Measurements from ENCODE around the gene PLCH2. TPM values are rescaled to one million over a fixed set of nuclear protein-coding genes. Genes with fewer than 3 reads are reported as not detected.

Gene PLCH2, protein sequence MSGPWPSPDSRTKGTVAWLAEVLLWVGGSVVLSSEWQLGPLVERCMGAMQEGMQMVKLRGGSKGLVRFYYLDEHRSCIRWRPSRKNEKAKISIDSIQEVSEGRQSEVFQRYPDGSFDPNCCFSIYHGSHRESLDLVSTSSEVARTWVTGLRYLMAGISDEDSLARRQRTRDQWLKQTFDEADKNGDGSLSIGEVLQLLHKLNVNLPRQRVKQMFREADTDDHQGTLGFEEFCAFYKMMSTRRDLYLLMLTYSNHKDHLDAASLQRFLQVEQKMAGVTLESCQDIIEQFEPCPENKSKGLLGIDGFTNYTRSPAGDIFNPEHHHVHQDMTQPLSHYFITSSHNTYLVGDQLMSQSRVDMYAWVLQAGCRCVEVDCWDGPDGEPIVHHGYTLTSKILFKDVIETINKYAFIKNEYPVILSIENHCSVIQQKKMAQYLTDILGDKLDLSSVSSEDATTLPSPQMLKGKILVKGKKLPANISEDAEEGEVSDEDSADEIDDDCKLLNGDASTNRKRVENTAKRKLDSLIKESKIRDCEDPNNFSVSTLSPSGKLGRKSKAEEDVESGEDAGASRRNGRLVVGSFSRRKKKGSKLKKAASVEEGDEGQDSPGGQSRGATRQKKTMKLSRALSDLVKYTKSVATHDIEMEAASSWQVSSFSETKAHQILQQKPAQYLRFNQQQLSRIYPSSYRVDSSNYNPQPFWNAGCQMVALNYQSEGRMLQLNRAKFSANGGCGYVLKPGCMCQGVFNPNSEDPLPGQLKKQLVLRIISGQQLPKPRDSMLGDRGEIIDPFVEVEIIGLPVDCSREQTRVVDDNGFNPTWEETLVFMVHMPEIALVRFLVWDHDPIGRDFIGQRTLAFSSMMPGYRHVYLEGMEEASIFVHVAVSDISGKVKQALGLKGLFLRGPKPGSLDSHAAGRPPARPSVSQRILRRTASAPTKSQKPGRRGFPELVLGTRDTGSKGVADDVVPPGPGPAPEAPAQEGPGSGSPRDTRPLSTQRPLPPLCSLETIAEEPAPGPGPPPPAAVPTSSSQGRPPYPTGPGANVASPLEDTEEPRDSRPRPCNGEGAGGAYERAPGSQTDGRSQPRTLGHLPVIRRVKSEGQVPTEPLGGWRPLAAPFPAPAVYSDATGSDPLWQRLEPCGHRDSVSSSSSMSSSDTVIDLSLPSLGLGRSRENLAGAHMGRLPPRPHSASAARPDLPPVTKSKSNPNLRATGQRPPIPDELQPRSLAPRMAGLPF (N-terminal part only)
- 0.13 TPM for polyA plus RNA-seq (2012; ENCODE audit: missing spikeins)

DNA sequence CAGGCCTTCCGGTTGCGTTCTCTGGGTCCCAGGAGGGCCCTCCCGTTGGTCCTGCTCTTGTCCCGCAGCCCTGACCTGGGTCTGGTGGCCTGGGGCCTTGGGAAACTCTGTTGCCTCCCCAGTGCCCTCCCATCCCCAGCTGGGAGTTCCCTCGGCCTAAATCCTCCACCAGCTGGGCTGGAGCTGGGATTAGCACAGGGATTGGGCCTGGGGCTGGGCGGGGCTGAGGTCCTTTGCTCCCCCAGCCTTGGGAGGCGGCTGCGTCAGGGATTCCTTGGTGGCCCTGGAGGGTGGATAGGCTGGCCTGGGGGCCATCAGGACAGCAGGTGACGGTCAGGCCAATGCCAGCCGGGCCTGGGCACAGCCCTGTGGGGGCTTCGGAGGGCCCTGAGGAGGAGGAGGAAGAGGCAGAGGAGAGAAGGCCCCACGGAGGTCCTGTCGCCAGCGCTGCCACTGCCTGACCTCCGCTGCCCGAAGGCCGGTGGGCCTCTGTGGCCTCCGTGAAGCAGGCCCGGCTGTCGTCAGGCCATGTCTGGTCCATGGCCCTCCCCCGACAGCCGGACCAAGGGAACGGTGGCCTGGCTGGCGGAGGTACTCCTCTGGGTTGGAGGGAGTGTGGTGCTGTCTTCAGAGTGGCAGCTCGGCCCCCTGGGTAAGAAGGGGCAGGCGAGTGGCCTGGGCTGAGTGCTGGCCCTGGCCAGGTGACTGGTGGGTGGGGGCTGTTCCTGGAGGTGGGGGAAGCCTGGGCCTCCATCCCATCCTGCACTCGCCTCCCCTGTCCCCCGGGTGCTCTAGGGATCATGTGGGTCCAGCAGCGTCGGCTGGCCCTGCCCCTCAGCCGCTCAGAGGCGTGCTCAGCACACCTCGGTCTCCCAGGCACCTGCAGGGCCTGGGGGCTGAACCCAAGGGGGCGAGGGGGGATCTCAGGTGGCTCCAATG is at the start of gene PLCH2:
PLCH2 (plus strand) TSS at position 229 of the 939 bp plus-strand sequence; CDS start at position 529, 300 bp downstream.
- no peak for FAIRE-seq
- TF ChIP-seq TAF1 (IDR thresholded peaks at IDR 0.05; ENCODE audit: borderline replicate concordance, low read depth, low read length), result no peak
- TF ChIP-seq POLR2A (IDR thresholded peaks at IDR 0.05; ENCODE audit: low read depth, low read length), result no peak
- no peak for TF ChIP-seq POLR2AphosphoS5 (IDR thresholded peaks at IDR 0.05; ENCODE audit: low read depth, low read length)
- DNase-seq (ENCODE audit: insufficient read length), result no peak

DNA sequence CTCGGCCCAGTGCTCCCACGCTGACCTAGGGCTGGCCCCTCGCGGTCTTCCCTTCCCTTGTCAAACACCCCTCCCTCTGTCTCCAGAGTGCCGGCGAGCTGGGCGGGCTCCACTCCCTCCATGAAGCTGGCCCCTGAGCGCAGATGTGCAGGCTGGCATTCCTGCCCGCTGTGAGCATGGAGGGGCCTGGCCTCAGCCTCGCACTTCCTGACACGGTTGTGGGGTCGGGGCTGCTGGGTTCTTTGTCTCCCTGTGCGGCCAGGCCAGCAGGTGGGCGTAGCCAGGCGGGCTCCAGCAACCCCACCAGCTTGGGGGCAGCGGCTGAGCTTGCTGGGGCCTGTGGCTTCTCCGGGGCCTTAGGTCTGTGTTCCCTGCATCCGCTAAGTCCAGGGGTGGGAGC is 49.5 kb upstream of the PLCH2 start:
- no peak for DNase-seq (ENCODE audit: insufficient read length)
- no peak for TF ChIP-seq POLR2A (IDR thresholded peaks at IDR 0.05; ENCODE audit: low read depth, low read length)
- no peak for FAIRE-seq

DNA sequence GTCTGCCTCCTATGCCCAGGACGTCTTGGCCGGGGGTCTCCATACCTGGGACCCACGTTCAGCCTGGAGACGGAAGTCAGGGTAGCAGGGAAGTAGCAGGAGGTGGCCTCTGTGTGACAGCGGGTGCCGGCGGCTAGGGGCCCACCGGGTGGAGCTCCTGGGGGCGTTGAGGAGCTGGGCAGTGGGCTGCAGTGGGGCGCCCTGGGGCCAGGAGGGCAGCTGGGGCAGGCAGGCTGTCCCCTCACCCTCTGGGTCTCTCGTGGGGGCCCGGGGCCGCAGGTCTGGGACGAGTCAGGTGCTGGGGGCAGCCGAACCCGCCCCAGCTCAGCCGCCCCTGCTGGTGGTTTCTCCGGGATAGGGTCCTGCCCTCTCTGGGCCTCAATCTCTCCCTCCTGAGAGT is 49.0 kb upstream of the PLCH2 start:
- FAIRE-seq (no peak), DNase-seq (ENCODE audit: insufficient read length) (no peak)
- TF ChIP-seq TAF1 (IDR thresholded peaks at IDR 0.05; ENCODE audit: borderline replicate concordance, low read depth, low read length) (no peak), POLR2A (IDR thresholded peaks at IDR 0.05; ENCODE audit: low read depth, low read length) (no peak), POLR2AphosphoS5 (IDR thresholded peaks at IDR 0.05; ENCODE audit: low read depth, low read length) (no peak)

DNA sequence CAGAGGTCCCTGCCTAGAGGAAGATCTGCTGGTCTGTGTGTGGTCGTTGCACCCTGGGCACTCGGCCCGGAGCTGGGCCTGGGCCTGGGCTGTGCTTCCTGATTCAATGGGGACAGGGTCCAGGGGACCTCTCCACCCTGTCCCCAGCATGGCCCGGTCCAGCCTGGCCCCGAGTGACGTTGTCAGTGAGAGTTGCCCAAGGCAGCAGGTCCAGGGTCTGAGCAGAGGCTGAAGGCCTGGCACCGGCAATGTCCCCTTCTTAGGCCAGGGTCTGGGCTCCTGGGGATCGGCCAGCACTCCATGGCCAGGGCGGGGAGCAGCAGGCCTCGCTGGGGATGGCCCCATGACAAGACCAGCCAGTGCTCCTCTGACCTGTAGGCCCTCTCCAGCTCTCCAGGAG is 48.1 kb upstream of the PLCH2 start:
- FAIRE-seq (no peak), DNase-seq (ENCODE audit: insufficient read length) (no peak)
- no peak for TF ChIP-seq TAF1 (IDR thresholded peaks at IDR 0.05; ENCODE audit: borderline replicate concordance, low read depth, low read length)

DNA sequence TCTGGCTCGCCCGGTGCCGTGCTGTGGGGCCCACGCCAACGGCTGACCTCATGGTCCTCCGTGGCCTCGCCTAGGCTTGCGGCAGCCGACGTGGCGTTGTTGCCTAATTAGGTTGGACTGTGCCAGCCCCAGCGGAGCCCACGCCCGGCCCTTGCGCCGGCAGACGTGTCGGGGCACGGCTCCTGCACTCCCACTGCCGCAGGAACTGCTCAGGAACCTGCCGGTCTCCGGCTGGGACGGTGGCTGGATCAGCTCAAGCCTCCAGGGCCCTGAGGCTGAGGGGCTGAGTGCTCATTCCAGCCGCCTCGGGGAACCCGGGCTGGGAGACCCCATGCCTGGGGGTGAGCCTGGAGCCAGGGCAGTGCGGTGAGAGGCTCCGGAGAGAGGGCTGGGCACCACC is 47.6 kb upstream of the PLCH2 start:
- no peak for TF ChIP-seq POLR2AphosphoS5 (IDR thresholded peaks at IDR 0.05; ENCODE audit: low read depth, low read length)
- TF ChIP-seq POLR2A (IDR thresholded peaks at IDR 0.05; ENCODE audit: low read depth, low read length), result no peak
- TF ChIP-seq TAF1 (IDR thresholded peaks at IDR 0.05; ENCODE audit: borderline replicate concordance, low read depth, low read length), result no peak
- FAIRE-seq, result no peak
- DNase-seq (ENCODE audit: insufficient read length), result no peak

DNA sequence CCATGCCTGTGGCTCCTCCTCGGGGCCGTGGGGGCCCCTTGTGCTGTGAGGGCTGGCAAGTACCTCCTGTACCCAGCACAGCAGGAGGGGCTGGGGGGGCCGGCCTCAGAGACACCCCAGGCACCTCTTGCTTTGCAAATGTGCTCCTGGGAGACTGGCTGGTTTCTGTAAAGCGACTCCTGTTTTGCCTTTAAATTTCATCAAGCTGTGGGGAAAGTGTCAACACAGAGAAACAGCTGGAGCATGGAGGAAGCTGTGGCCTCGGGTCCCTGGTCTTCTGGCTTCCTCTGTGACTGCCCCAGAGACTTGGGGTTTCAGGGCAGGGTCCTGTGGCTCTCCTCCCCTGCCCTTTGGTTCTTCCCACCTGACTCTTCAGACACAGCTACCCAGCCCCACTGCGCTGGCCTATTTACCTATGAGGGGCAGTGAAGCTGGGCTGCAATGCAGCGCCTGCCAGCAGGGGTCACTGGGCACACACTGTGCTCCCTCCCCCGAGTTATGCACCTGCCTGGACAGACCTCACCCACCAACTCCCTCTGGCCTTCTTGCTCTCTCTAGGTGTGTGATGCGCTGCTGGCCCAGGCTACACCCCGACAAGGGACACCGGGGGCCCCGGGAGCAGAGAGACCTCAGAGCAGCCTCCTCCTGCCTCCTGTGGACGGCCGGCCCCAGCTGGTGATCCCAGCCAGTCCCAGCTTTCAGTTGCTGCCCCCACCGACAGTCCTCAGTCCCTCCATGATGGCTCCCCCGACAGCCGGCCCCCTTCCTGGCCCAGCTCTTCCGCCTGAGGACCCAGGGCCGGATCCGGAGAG is 46.1 kb upstream of the PLCH2 start:
- TF ChIP-seq POLR2A (IDR thresholded peaks at IDR 0.05; ENCODE audit: low read depth, low read length) (no peak), TAF1 (IDR thresholded peaks at IDR 0.05; ENCODE audit: borderline replicate concordance, low read depth, low read length) (no peak), POLR2AphosphoS5 (IDR thresholded peaks at IDR 0.05; ENCODE audit: low read depth, low read length) (no peak)
- DNase-seq (ENCODE audit: insufficient read length) (no peak), FAIRE-seq (no peak)

DNA sequence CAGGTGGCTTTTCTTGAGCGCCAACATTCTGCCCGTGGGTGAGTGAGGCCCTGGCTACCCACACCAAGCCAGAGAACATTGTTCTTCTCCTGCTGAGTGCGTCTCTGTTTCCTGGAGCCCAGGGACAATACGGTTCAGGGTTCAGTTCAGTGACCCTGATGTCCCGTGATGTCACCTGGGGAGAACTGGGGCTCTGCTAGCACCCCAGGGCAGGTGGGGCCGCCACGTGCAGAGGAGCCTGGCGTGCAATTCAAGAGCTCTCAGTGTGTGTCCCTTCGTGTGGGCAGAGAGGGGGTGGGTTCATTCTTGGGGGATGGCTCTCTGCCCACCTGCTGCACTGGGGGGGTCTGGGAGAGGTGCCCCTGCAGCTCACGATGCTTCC is 45.5 kb upstream of the PLCH2 start:
- no peak for FAIRE-seq
- TF ChIP-seq POLR2AphosphoS5 (IDR thresholded peaks at IDR 0.05; ENCODE audit: low read depth, low read length), result no peak
- TF ChIP-seq POLR2A (IDR thresholded peaks at IDR 0.05; ENCODE audit: low read depth, low read length), result no peak
- TF ChIP-seq TAF1 (IDR thresholded peaks at IDR 0.05; ENCODE audit: borderline replicate concordance, low read depth, low read length), result no peak
- no peak for DNase-seq (ENCODE audit: insufficient read length)

DNA sequence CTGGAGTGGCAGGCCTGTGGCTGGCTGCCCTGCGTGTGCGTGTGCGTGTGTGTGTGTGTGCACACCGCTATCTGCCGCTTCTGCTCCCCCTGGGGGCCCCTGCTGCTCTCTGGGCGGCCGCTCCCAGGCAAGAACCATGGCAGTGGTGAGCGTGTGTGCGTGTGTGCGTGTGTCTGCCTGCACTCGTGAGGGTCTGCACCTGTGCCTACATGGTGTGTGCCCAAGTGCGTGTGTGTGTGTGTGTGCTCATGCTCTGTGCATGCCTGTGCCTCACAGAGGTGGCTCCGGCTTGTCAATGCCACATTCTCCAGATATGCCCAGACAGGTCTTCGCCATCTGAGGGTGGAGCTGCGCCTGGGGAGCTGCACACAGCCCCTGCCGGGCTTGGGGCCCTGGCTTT is 45.0 kb upstream of the PLCH2 start:
- no peak for DNase-seq (ENCODE audit: insufficient read length)
- FAIRE-seq, result no peak
- TF ChIP-seq POLR2A (IDR thresholded peaks at IDR 0.05; ENCODE audit: low read depth, low read length) (no peak), POLR2AphosphoS5 (IDR thresholded peaks at IDR 0.05; ENCODE audit: low read depth, low read length) (no peak), TAF1 (IDR thresholded peaks at IDR 0.05; ENCODE audit: borderline replicate concordance, low read depth, low read length) (no peak)

DNA sequence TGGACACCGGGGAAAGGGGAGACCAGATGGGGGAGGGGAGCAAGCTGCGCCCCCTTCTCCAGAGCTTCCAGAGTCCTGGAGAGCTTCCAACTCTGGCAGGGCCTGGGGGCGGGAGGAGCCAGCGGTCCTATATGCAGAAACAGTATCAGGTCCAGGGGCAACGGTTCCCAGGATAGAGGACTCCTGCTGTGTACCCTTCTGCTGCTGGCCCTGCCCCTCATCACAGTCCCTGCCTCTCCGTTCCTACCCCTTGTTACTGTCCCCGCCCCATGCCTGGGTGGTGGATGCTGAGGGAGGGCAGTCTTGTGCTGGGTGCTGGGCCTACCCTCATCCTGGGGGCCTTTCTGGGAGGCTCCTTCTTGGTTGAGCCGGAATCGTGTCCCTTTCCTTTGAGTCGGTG is 44.6 kb upstream of the PLCH2 start:
- DNase-seq (ENCODE audit: insufficient read length), result no peak
- FAIRE-seq, result no peak

DNA sequence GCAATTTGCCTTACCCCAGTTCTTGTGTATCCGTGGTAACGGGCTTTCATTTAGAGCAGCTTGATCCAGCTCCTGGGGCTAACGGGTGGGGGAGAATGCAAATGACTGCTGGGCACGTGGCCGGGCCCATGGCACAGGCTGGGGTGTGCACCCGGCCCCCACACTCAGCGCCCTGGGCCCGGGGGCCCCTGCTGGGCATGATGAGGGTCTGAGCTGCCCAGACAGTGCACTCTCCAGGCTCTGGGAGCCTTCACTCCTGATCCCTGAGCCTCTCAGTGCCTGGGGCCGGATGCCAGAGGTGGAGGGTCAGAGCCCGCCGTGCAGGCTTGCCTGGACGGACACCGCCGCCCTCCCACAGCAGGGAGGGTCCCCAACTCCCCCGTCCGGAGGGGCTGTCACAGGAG is 43.6 kb upstream of the PLCH2 start:
- no peak for DNase-seq (ENCODE audit: insufficient read length)

More for the DNA sequence above, 44.6 kb upstream of the PLCH2 start:
- no peak for TF ChIP-seq POLR2A (IDR thresholded peaks at IDR 0.05; ENCODE audit: low read depth, low read length)
- TF ChIP-seq TAF1 (IDR thresholded peaks at IDR 0.05; ENCODE audit: borderline replicate concordance, low read depth, low read length), result no peak
- TF ChIP-seq POLR2AphosphoS5 (IDR thresholded peaks at IDR 0.05; ENCODE audit: low read depth, low read length), result no peak

More for the DNA sequence above, 43.6 kb upstream of the PLCH2 start:
- no peak for FAIRE-seq
- no peak for TF ChIP-seq TAF1 (IDR thresholded peaks at IDR 0.05; ENCODE audit: borderline replicate concordance, low read depth, low read length)
- TF ChIP-seq POLR2A (IDR thresholded peaks at IDR 0.05; ENCODE audit: low read depth, low read length), result no peak
- TF ChIP-seq POLR2AphosphoS5 (IDR thresholded peaks at IDR 0.05; ENCODE audit: low read depth, low read length), result no peak

Measured in GM12892 (cell line).